ENCODE measurements around the gene EPHA8. TPM values are rescaled to one million over a fixed set of nuclear protein-coding genes. Genes with fewer than 3 reads are reported as not detected.

The EPHA8 gene
- total and polyA plus RNA-seq, 3 donors from 2014 or later, result 2.3 to 6.0 (median 5.2) TPM

- Histone ChIP-seq H3K36me3 (ENCODE audit: low read depth, missing control alignments) (no peaks in the 10 kb centered on the region), H3K4me3 (no peak overlapping the region), H3K9me3 (no peaks in the 10 kb centered on the region), H3K27me3 (no peaks in the 10 kb centered on the region), H3K27ac (no peak overlapping the region), H3K4me1 (no peaks in the 10 kb centered on the region)
- TF ChIP-seq POLR2A (IDR thresholded peaks at IDR 0.05) (no peak), CTCF (IDR thresholded peaks at IDR 0.05) (no peak)
- DNase-seq, result no peak
- WGBS, 2 donors, result 73 to 77% methylated on average over 7 of the region's 7 CpGs
- intact Hi-C loops (cut with DNase I; ENCODE audit: low total_unique reads), result no loop called here
Measured at GRCh38 chr1:22573237-22573636, 9.9 kb downstream of the EPHA8 start.

GRCh38 chr1:22575532-22576149 lies 12.4 kb downstream of the EPHA8 start:
- intact Hi-C loops (cut with DNase I; ENCODE audit: low total_unique reads), result no loop called here
- no peak for TF ChIP-seq POLR2A (IDR thresholded peaks at IDR 0.05)
- no peak for TF ChIP-seq CTCF (IDR thresholded peaks at IDR 0.05)
- Histone ChIP-seq H3K4me1 (no peaks in the 10 kb centered on the region), H3K27ac (no peak overlapping the region), H3K4me3 (no peak overlapping the region), H3K9me3 (no peaks in the 10 kb centered on the region), H3K27me3 (no peaks in the 10 kb centered on the region), H3K36me3 (ENCODE audit: low read depth, missing control alignments) (no peaks in the 10 kb centered on the region)
- WGBS, 2 donors, result 64 to 72% methylated on average over 7 to 8 of the region's 8 CpGs
- no peak for DNase-seq

GRCh38 chr1:22576150-22576544 lies 12.9 kb downstream of the EPHA8 start:
- no peaks in the 10 kb centered on the region for H3K4me1 ChIP-seq
- no peak for DNase-seq
- H3K27ac ChIP-seq, result no peak overlapping the region
- H3K36me3 ChIP-seq (ENCODE audit: low read depth, missing control alignments), result no peaks in the 10 kb centered on the region
- TF ChIP-seq POLR2A (IDR thresholded peaks at IDR 0.05) (no peak), CTCF (IDR thresholded peaks at IDR 0.05) (no peak)
- H3K9me3 ChIP-seq, result no peaks in the 10 kb centered on the region
- H3K27me3 ChIP-seq, result no peaks in the 10 kb centered on the region
- no peak overlapping the region for H3K4me3 ChIP-seq
- 75 to 95% methylated on average over 11 to 23 of the region's 23 CpGs for WGBS, 2 donors
- intact Hi-C loops (cut with DNase I; ENCODE audit: low total_unique reads), result no loop called here

- H3K4me1 ChIP-seq, result no peaks in the 10 kb centered on the region
- no peaks in the 10 kb centered on the region for H3K9me3 ChIP-seq
- WGBS, 2 donors, result 61 to 85% methylated on average over 22 to 24 of the region's 24 CpGs
- H3K4me3 ChIP-seq, result no peak overlapping the region
- TF ChIP-seq POLR2A (IDR thresholded peaks at IDR 0.05) (no peak), CTCF (IDR thresholded peaks at IDR 0.05) (no peak)
- intact Hi-C loops (cut with DNase I; ENCODE audit: low total_unique reads), result no loop called here
- H3K27me3 ChIP-seq, result no peaks in the 10 kb centered on the region
- H3K36me3 ChIP-seq (ENCODE audit: low read depth, missing control alignments), result no peaks in the 10 kb centered on the region
- no peak for DNase-seq
- no peak overlapping the region for H3K27ac ChIP-seq
Measured at GRCh38 chr1:22576617-22577016, 13.3 kb downstream of the EPHA8 start.

- Histone ChIP-seq H3K27ac (no peak overlapping the region), H3K4me1 (no peaks in the 10 kb centered on the region), H3K9me3 (no peaks in the 10 kb centered on the region), H3K4me3 (no peak overlapping the region), H3K27me3 (no peaks in the 10 kb centered on the region), H3K36me3 (ENCODE audit: low read depth, missing control alignments) (no peaks in the 10 kb centered on the region)
- WGBS, 2 donors, result 69 to 81% methylated on average over 12 of the region's 12 CpGs
- TF ChIP-seq POLR2A (IDR thresholded peaks at IDR 0.05), result no peak
- no peak for DNase-seq
- intact Hi-C loops (cut with DNase I; ENCODE audit: low total_unique reads), result no loop called here
Measured at GRCh38 chr1:22578732-22579361, 15.6 kb downstream of the EPHA8 start.

Data from testis (tissue), 3 donors.